ENCODE data around the gene KCNJ5.

KCNJ5 gene

DNA sequence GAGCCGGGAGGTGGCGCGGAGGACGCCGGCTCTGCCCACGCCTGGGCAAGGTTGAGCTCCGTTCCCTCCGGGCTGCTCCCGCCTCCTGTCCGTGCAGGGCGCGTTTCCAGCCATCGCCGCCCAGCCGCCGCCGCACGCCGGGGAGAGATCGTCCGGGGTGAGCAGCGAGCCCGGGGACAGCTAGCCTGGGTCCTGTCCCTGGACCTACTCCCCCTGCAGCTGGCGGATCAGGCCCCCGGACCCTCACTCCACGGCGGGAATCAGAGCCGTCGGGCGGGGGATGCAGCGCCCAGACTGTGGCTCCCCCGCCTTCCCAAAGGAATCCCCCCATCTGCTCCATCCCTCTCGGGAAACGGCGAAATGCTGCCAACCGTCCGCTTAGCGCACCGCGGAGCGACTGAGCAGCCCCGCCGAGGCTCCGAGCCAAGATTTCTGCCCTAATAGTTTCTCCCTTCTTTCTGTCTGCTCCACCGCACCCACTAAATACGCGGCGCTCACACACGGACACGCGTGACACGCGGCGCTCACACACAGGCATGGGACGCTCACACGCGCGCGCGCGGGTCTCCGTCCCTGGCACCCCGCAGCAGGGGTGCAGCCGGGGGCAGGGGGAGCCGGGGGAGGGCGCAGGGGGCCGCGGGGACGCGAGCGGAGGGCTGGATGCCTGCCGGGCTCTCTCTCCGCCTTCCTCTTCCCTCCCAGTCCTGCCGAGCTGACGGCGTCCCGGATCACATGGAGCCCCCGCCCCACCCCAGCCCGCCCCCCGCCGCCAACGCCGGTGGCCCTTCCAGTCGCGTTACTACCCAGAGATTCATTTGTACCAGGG lies at the start of gene KCNJ5:
Gene KCNJ5 (plus strand): TSS at position 814 of the 826 bp plus-strand sequence. CDS start 19,918 bp downstream, outside the sequence.
- Histone ChIP-seq H3K27me3 (ENCODE audit: control insufficient read depth, insufficient read depth, low read length) (peaks cover 7% of the 10 kb centered on the region), H3K27ac (ENCODE audit: low read depth, low read length) (no peak within 1 kb of the TSS), H3K36me3 (ENCODE audit: control insufficient read depth, insufficient read depth, low read length) (no peaks in the 10 kb centered on the region), H3K9ac (ENCODE audit: low read length) (no peak within 1 kb of the TSS), H3K4me1 (ENCODE audit: control insufficient read depth, insufficient read depth, low read length) (peaks cover 2% of the 10 kb centered on the region), H3K4me3 (ENCODE audit: low read length) (peak within 1 kb of the TSS; percentile 65)

DNA sequence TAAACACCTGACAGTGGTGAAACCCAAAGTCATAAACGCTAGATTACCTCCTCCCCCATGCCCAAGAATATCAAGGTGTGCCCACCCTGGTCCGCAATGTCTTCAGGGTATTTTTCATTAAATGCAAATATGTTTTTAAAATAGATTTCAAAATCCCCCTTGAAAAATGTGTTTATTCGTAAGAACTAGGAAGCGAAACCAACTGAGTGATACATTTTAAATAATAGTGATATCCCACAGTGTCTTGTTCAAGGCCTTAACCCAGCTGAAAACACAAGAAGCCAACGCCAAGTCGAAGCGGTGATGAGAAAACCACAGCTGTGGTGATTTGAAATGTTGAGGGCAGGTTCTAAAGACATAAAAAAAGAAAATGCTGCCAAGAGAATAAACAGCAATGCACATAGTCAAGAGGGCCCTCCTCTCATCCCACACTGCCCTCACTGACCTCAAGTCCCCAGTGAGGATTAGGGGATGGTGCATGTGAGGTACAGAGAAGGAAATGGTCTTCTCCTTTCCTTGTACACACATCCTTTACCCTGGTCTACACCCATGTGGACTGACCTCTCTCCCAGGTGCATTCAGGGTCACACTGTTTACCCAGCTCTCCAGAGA lies 49.6 kb upstream of the KCNJ5 start:
- no peaks in the 10 kb centered on the region for H3K27me3 ChIP-seq (ENCODE audit: control insufficient read depth, insufficient read depth, low read length)
- H3K4me3 ChIP-seq (ENCODE audit: low read length): no peak overlapping the region
- no peaks in the 10 kb centered on the region for H3K36me3 ChIP-seq (ENCODE audit: control insufficient read depth, insufficient read depth, low read length)
- H3K9ac ChIP-seq (ENCODE audit: low read length): no peak overlapping the region
- H3K4me1 ChIP-seq (ENCODE audit: control insufficient read depth, insufficient read depth, low read length): no peaks in the 10 kb centered on the region
- H3K27ac ChIP-seq (ENCODE audit: low read depth, low read length): no peak overlapping the region

DNA sequence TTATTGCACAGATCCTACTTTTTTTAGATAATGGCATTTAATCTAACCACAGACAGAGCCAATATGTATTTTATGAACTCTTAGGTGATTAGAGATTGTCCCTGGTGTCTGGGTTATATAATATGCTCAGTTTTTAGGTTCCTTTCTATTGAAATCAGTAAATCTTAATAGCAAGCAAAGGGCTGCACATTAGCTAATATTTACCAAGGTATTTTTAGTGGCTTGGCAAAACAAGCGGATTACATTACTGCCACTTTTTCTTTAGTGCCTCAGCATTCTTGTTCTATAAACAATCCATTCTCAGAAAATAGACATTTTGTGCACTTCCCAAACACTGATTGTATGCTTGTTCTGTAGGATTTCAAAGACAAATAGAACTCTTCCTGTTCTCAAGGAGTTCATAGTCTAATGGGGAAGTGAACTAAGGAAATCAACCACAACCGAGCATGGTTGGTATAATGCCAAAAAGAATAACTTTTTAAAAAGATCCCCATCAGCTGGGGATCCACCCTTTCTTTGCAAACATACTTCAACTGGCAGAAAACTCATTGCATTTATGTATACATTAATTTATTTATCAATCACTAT lies 47.9 kb upstream of the KCNJ5 start:
- Histone ChIP-seq H3K36me3 (ENCODE audit: control insufficient read depth, insufficient read depth, low read length) (no peaks in the 10 kb centered on the region), H3K9ac (ENCODE audit: low read length) (no peak overlapping the region), H3K4me3 (ENCODE audit: low read length) (no peak overlapping the region), H3K27ac (ENCODE audit: low read depth, low read length) (no peak overlapping the region), H3K4me1 (ENCODE audit: control insufficient read depth, insufficient read depth, low read length) (no peaks in the 10 kb centered on the region), H3K27me3 (ENCODE audit: control insufficient read depth, insufficient read depth, low read length) (no peaks in the 10 kb centered on the region)

DNA sequence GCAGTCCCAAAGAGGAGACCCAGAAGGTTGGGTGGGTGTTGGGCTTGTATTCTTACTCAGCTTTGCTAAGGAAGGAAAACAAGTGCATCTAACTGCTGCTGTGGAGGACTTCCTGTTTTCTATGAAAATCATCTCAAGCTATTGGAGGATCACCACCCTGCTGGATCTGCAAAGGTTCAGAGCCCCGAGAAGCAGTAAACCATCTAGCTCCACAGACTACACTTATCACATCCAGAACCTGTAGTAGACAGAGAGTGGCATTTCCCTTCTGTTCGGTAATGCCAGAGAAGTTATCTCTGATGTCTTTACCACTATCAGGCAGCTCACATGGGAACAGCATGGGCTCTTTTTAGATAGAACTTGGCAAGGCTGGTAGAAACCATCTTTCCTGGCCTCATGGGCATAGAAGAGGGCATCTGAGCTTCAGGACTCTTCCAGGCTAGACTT lies 45.8 kb upstream of the KCNJ5 start:
- Histone ChIP-seq H3K9ac (ENCODE audit: low read length) (no peak overlapping the region), H3K27me3 (ENCODE audit: control insufficient read depth, insufficient read depth, low read length) (no peaks in the 10 kb centered on the region), H3K4me1 (ENCODE audit: control insufficient read depth, insufficient read depth, low read length) (no peaks in the 10 kb centered on the region), H3K36me3 (ENCODE audit: control insufficient read depth, insufficient read depth, low read length) (no peaks in the 10 kb centered on the region), H3K27ac (ENCODE audit: low read depth, low read length) (no peak overlapping the region), H3K4me3 (ENCODE audit: low read length) (no peak overlapping the region)

DNA sequence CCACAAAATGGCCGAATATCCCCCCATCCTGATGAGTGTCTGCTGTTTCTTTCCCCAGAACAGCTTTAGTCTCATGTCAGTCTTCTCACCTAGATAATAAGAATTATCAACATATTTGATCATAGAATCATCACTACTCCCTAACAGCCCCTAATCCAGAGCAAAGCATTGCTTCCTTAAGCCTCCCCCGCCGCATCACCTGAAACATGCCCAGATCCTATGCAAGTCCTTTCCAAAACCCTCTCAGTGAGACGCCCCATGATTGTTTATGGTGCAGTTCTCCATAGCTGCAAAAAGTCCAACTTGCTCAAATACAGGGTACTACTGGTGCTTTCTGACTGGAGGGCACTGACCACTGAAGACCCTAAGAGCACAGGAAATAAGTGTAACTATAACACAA lies 44.2 kb upstream of the KCNJ5 start:
- Histone ChIP-seq H3K9ac (ENCODE audit: low read length) (no peak overlapping the region), H3K27me3 (ENCODE audit: control insufficient read depth, insufficient read depth, low read length) (no peaks in the 10 kb centered on the region), H3K36me3 (ENCODE audit: control insufficient read depth, insufficient read depth, low read length) (no peaks in the 10 kb centered on the region), H3K4me1 (ENCODE audit: control insufficient read depth, insufficient read depth, low read length) (no peaks in the 10 kb centered on the region), H3K27ac (ENCODE audit: low read depth, low read length) (no peak overlapping the region), H3K4me3 (ENCODE audit: low read length) (no peak overlapping the region)

DNA sequence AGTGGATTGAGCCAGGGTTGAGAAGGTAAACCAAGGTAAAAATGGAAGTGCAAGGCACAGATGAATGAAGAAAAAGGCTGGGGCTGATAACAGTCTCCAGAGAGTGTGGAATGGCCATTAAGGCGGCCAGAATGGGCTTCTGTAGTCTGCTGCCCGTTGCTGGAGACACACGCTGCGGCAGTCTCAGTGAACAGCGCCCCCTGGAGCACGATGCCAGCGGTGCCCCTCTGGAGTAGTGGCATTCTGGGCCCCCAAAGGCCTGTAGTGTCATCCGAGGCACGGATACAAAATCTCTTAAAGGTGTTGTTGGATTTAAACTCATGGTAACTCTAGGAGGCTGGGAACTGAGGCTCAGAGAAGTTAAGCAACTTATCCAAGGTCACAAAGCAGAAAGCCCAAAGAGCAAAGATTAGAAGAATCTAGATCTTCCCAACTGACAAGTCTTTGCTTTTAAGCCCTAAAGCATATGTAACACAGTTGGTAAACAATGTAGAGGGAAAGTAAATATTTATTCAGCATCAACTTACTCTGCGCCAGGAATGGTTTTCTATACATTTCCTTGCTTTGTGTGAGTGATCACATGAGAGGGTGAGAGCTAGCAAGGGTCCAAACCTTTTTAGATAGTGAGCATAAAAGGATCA lies 42.2 kb upstream of the KCNJ5 start:
- Histone ChIP-seq H3K4me3 (ENCODE audit: low read length) (no peak overlapping the region), H3K27ac (ENCODE audit: low read depth, low read length) (no peak overlapping the region), H3K4me1 (ENCODE audit: control insufficient read depth, insufficient read depth, low read length) (no peaks in the 10 kb centered on the region), H3K27me3 (ENCODE audit: control insufficient read depth, insufficient read depth, low read length) (no peaks in the 10 kb centered on the region), H3K36me3 (ENCODE audit: control insufficient read depth, insufficient read depth, low read length) (no peaks in the 10 kb centered on the region), H3K9ac (ENCODE audit: low read length) (no peak overlapping the region)

DNA sequence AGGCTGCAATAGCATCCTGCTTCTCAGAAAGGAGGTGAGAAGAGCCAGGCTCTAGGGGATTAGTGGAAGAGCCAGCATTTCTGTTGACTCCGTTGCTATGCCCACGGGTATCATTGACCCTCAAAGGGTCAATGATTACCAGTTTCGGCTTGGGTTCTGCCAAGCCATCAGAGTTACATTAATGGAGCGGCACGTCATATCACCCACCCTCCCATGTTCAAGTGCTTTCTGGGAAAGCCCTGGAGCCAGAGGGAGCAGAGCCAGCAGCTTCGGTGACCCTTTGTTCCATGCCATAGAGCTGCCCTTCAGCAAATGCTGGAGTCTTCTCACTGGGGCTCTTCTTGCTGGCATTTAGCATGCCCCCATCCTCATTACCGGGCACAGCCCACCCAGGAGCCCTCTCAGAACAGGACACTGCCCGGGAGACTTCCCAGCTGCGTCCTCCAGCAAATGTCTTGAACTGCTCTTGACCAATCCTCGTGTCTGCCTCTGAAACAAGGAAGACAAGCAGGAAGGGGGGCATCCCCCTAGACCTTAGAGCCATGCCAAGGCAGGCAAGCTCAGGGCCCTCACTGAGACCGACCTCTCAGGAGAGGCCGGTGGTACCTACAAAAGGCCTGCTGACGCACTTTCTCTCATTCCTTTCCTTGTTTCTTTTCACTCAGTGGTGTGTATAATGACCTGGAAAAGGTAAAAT lies 38.7 kb upstream of the KCNJ5 start:
- no peaks in the 10 kb centered on the region for H3K4me1 ChIP-seq (ENCODE audit: control insufficient read depth, insufficient read depth, low read length)
- H3K36me3 ChIP-seq (ENCODE audit: control insufficient read depth, insufficient read depth, low read length): no peaks in the 10 kb centered on the region
- peaks cover 2% of the 10 kb centered on the region for H3K27me3 ChIP-seq (ENCODE audit: control insufficient read depth, insufficient read depth, low read length)
- no peak overlapping the region for H3K4me3 ChIP-seq (ENCODE audit: low read length)
- H3K9ac ChIP-seq (ENCODE audit: low read length): no peak overlapping the region
- H3K27ac ChIP-seq (ENCODE audit: low read depth, low read length): no peak overlapping the region

DNA sequence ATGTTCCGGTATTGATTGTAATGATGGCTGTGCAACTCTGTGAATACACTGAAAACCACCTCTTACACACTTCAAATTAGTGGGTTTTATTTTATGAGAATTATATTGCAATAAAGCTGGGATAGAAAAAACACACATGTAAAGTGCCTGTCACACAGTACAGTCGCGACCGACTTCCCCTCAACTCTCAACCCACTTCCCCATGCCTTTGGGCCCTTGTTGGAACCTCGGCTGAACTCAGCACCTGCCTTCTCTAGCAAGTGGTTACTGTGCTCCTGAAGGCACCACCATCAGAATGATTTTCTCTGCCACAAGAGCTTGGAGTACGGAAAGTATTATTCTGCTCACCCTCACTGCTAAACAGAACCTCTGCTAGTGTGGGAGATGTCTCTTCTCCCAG lies 37.6 kb upstream of the KCNJ5 start:
- H3K27ac ChIP-seq (ENCODE audit: low read depth, low read length): no peak overlapping the region
- no peak overlapping the region for H3K9ac ChIP-seq (ENCODE audit: low read length)

DNA sequence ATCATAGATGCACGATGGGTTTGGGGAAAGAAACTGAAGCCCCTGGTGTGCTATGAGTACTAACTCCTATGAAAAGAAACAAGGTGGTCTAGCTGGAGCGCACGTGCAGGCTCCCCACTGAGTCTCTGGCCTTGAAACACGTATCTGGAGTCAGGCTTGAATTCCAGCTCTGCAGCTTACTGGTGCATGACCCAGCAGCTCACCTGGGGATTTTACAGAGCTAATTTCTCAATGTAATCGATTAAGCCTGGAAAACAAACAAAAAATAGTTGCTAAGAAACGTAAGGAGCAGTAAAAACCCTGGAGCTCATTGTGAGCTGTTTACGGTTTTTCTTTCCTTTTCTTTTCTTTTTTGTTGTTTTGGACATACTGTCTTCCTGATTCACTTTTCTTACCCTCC lies 36.3 kb upstream of the KCNJ5 start:
- Histone ChIP-seq H3K27me3 (ENCODE audit: control insufficient read depth, insufficient read depth, low read length) (peaks cover 2% of the 10 kb centered on the region), H3K9ac (ENCODE audit: low read length) (no peak overlapping the region), H3K4me1 (ENCODE audit: control insufficient read depth, insufficient read depth, low read length) (no peaks in the 10 kb centered on the region), H3K36me3 (ENCODE audit: control insufficient read depth, insufficient read depth, low read length) (no peaks in the 10 kb centered on the region), H3K27ac (ENCODE audit: low read depth, low read length) (no peak overlapping the region), H3K4me3 (ENCODE audit: low read length) (no peak overlapping the region)

More for the DNA sequence above, 37.6 kb upstream of the KCNJ5 start:
- no peaks in the 10 kb centered on the region for H3K36me3 ChIP-seq (ENCODE audit: control insufficient read depth, insufficient read depth, low read length)
- H3K4me3 ChIP-seq (ENCODE audit: low read length): no peak overlapping the region
- no peaks in the 10 kb centered on the region for H3K4me1 ChIP-seq (ENCODE audit: control insufficient read depth, insufficient read depth, low read length)
- peaks cover 2% of the 10 kb centered on the region for H3K27me3 ChIP-seq (ENCODE audit: control insufficient read depth, insufficient read depth, low read length)

DNA sequence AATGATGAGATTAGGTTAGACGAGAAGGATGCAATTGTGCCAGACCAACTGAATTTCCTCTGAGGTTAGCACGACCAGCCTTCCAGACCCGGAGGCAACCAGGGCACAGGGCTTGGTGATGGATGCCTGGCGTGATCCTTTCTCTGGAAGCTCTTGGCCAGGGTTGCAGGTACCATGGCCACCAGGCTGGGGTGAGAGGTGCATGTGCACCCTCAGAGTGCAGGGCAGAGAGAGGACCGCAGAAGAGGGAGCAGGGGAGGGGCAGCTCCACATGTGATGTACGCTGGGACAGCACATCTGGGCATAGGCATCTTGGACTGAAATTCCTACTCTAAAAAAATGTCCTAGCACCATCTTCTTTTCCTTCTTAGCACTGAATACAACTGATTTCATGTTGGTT lies 34.9 kb upstream of the KCNJ5 start:
- H3K4me3 ChIP-seq (ENCODE audit: low read length): no peak overlapping the region

DNA sequence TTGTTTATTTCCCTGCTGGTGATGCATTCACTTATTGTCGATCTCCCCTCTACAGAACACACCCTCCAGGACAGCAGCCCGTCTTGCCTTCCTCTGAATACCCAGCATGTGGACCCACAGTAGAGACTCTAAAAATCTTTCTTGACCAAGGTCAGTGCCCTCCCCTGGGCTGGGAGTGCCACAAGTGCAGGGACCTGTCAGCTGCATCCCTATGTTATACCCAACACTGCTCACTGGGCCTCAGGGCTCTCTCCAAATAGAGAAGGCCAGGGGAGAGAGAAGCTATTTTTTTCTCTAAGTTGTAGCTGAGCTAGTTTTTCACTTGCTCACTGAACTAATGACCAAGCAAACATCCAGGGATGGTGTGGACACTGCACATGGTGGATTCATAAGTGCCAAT lies 33.8 kb upstream of the KCNJ5 start:
- Histone ChIP-seq H3K36me3 (ENCODE audit: control insufficient read depth, insufficient read depth, low read length) (no peaks in the 10 kb centered on the region), H3K9ac (ENCODE audit: low read length) (no peak overlapping the region), H3K27ac (ENCODE audit: low read depth, low read length) (no peak overlapping the region), H3K4me3 (ENCODE audit: low read length) (no peak overlapping the region), H3K27me3 (ENCODE audit: control insufficient read depth, insufficient read depth, low read length) (peaks cover 2% of the 10 kb centered on the region), H3K4me1 (ENCODE audit: control insufficient read depth, insufficient read depth, low read length) (no peaks in the 10 kb centered on the region)

More for the DNA sequence above, 34.9 kb upstream of the KCNJ5 start:
- Histone ChIP-seq H3K9ac (ENCODE audit: low read length) (no peak overlapping the region), H3K4me1 (ENCODE audit: control insufficient read depth, insufficient read depth, low read length) (no peaks in the 10 kb centered on the region), H3K27me3 (ENCODE audit: control insufficient read depth, insufficient read depth, low read length) (peaks cover 2% of the 10 kb centered on the region), H3K27ac (ENCODE audit: low read depth, low read length) (no peak overlapping the region), H3K36me3 (ENCODE audit: control insufficient read depth, insufficient read depth, low read length) (no peaks in the 10 kb centered on the region)

Data from rectal smooth muscle tissue (tissue), 1 donor.